Neuron (in vitro differentiated cells): Measurements from ENCODE around the gene ZC3H14.

Source experiments
- H2AFZ ChIP-seq: one replicate; pipeline ENCODE4 v1.6.1; 2013; ENCODE audit warnings: low read depth, mild to moderate bottlenecking, inconsistent platforms, low read length, moderate library complexity
- H3K27me3 ChIP-seq: one replicate; pipeline ENCODE4 v1.6.1; 2013; ENCODE audit warnings: low read length; ENCODE audit not compliant: insufficient read depth
- H3K36me3 ChIP-seq: one replicate; pipeline ENCODE4 v1.6.1; 2013; ENCODE audit warnings: low read length; ENCODE audit not compliant: insufficient read depth
- H3K4me1 ChIP-seq: one replicate; pipeline ENCODE4 v1.6.1; 2013; ENCODE audit warnings: low read length; ENCODE audit not compliant: insufficient read depth
- H3K4me3 ChIP-seq: 2 replicates; pipeline ENCODE4 v1.5.1; 2013; ENCODE audit warnings: mild to moderate bottlenecking, low read length, moderate library complexity
- H3K9me3 ChIP-seq: one replicate; pipeline ENCODE4 v1.6.1; 2013; ENCODE audit warnings: low read length

The ZC3H14 gene

GRCh38 chr14:88542857-88543795 is 19.7 kb upstream of the ZC3H14 start:
- Histone ChIP-seq H3K4me1 (no peaks in the 10 kb centered on the region), H3K9me3 (no peaks in the 10 kb centered on the region), H2AFZ (no peak overlapping the region), H3K36me3 (peaks cover 51% of the 10 kb centered on the region), H3K27me3 (no peaks in the 10 kb centered on the region), H3K4me3 (no peak overlapping the region)

GRCh38 chr14:88545256-88545655 is 17.6 kb upstream of the ZC3H14 start:
- H3K9me3 ChIP-seq, result peaks cover 2% of the 10 kb centered on the region
- no peak overlapping the region for H2AFZ ChIP-seq
- no peak overlapping the region for H3K4me3 ChIP-seq
- H3K36me3 ChIP-seq, result peaks cover 58% of the 10 kb centered on the region
- H3K27me3 ChIP-seq, result no peaks in the 10 kb centered on the region
- no peaks in the 10 kb centered on the region for H3K4me1 ChIP-seq

GRCh38 chr14:88546621-88547385 is 16.0 kb upstream of the ZC3H14 start:
- Histone ChIP-seq H3K36me3 (peaks cover 55% of the 10 kb centered on the region), H3K4me1 (peaks cover 3% of the 10 kb centered on the region), H3K27me3 (no peaks in the 10 kb centered on the region), H3K9me3 (peaks cover 3% of the 10 kb centered on the region), H2AFZ (no peak overlapping the region), H3K4me3 (no peak overlapping the region)

GRCh38 chr14:88547386-88547780 is 15.5 kb upstream of the ZC3H14 start:
- peaks cover 9% of the 10 kb centered on the region for H3K4me1 ChIP-seq
- peaks cover 3% of the 10 kb centered on the region for H3K9me3 ChIP-seq
- H2AFZ ChIP-seq, result no peak overlapping the region
- H3K36me3 ChIP-seq, result peaks cover 51% of the 10 kb centered on the region
- no peaks in the 10 kb centered on the region for H3K27me3 ChIP-seq
- H3K4me3 ChIP-seq, result no peak overlapping the region

GRCh38 chr14:88550078-88550477 is 12.8 kb upstream of the ZC3H14 start:
- no peak overlapping the region for H3K4me3 ChIP-seq
- peaks cover 19% of the 10 kb centered on the region for H3K4me1 ChIP-seq
- peaks cover 3% of the 10 kb centered on the region for H3K9me3 ChIP-seq
- H3K27me3 ChIP-seq, result no peaks in the 10 kb centered on the region
- peaks cover 38% of the 10 kb centered on the region for H3K36me3 ChIP-seq
- H2AFZ ChIP-seq, result no peak overlapping the region

- Histone ChIP-seq H3K4me1 (peaks cover 24% of the 10 kb centered on the region), H3K9me3 (peaks cover 3% of the 10 kb centered on the region), H3K4me3 (peak overlapping the region; percentile 99), H2AFZ (no peak overlapping the region), H3K36me3 (peaks cover 34% of the 10 kb centered on the region), H3K27me3 (no peaks in the 10 kb centered on the region)
Observed at GRCh38 chr14:88551094-88551870, 11.6 kb upstream of the ZC3H14 start.

GRCh38 chr14:88551980-88552431 is 10.8 kb upstream of the ZC3H14 start:
- Histone ChIP-seq H3K4me1 (peaks cover 24% of the 10 kb centered on the region), H3K27me3 (no peaks in the 10 kb centered on the region), H3K36me3 (peaks cover 29% of the 10 kb centered on the region), H2AFZ (no peak overlapping the region), H3K9me3 (peaks cover 3% of the 10 kb centered on the region), H3K4me3 (peak overlapping the region; percentile 99)

GRCh38 chr14:88552876-88553275 is 10.0 kb upstream of the ZC3H14 start:
- H3K36me3 ChIP-seq, result peaks cover 20% of the 10 kb centered on the region
- H3K9me3 ChIP-seq, result peaks cover 3% of the 10 kb centered on the region
- H3K27me3 ChIP-seq, result no peaks in the 10 kb centered on the region
- H2AFZ ChIP-seq, result no peak overlapping the region
- H3K4me1 ChIP-seq, result peaks cover 24% of the 10 kb centered on the region
- H3K4me3 ChIP-seq, result peak overlapping the region; percentile 99

GRCh38 chr14:88553886-88554456 is 8.9 kb upstream of the ZC3H14 start:
- Histone ChIP-seq H3K4me1 (peaks cover 24% of the 10 kb centered on the region), H3K9me3 (peaks cover 3% of the 10 kb centered on the region), H3K4me3 (peak overlapping the region; percentile 99), H2AFZ (peak overlapping the region; percentile 91), H3K27me3 (no peaks in the 10 kb centered on the region), H3K36me3 (peaks cover 9% of the 10 kb centered on the region)

- Histone ChIP-seq H3K4me3 (peak within 1 kb of the TSS; percentile 99), H3K9me3 (peaks cover 3% of the 10 kb centered on the region), H3K36me3 (peaks cover 4% of the 10 kb centered on the region), H3K4me1 (peaks cover 24% of the 10 kb centered on the region), H2AFZ (peak within 1 kb of the TSS; percentile 91), H3K27me3 (no peaks in the 10 kb centered on the region)
Observed at GRCh38 chr14:88554457-88555286, 8.2 kb upstream of the ZC3H14 start, which contains the start of gene PTPN21. TSS of gene PTPN21 (minus strand) at chr14:88555007. CDS start at chr14:88550417, 4,590 bp downstream.

- peaks cover under 1% of the 10 kb centered on the region for H3K9me3 ChIP-seq
- peaks cover 26% of the 10 kb centered on the region for H3K4me1 ChIP-seq
- no peaks in the 10 kb centered on the region for H3K36me3 ChIP-seq
- H2AFZ ChIP-seq, result no peak overlapping the region
- H3K4me3 ChIP-seq, result no peak overlapping the region
- H3K27me3 ChIP-seq, result no peaks in the 10 kb centered on the region
Observed at GRCh38 chr14:88556581-88556980, 6.3 kb upstream of the ZC3H14 start.

- Histone ChIP-seq H3K4me3 (no peak overlapping the region), H3K36me3 (peaks cover 6% of the 10 kb centered on the region), H3K9me3 (no peaks in the 10 kb centered on the region), H2AFZ (no peak overlapping the region), H3K27me3 (no peaks in the 10 kb centered on the region), H3K4me1 (peaks cover 27% of the 10 kb centered on the region)
Observed at GRCh38 chr14:88559852-88560251, 3.0 kb upstream of the ZC3H14 start.
